A549 (cell line): Measurements from ENCODE around the gene A2ML1.

Source experiments
- CEBPB ChIP-seq, 2 experiments: fragments of >200 bp in 1 of 2; sonication (Bioruptor Twin) in 1 of 2; formaldehyde crosslinking in 1 of 2; IDR thresholded peaks; 2 replicates each; pipeline ENCODE4 v1.6.1; 2012 to 2016
- EP300 ChIP-seq, 2 experiments: fragments of >200 bp; sonication (Bioruptor Twin); formaldehyde crosslinking; IDR thresholded peaks; 2 replicates in 1 of 2; 3 replicates in 1 of 2; pipeline ENCODE4 v1.6.1; 2016 to 2017
- ESRRA ChIP-seq: fragments of 150-350 bp; IDR thresholded peaks from 2 replicates; pipeline ENCODE4 v1.6.1; 2014; ENCODE audit warnings: mild to moderate bottlenecking, low read length, borderline replicate concordance
- KDM5A ChIP-seq: fragments of 200-600 bp; sonication (generic); IDR thresholded peaks from 2 replicates; pipeline ENCODE4 v1.6.1; 2016; ENCODE audit warnings: antibody characterized with exemption, mild to moderate bottlenecking
- MYC ChIP-seq: IDR thresholded peaks from 2 replicates; pipeline ENCODE4 v1.6.1; 2012; ENCODE audit warnings: mild to moderate bottlenecking, inconsistent platforms, low read length, improper control_type of control experiment, borderline replicate concordance
- NFE2L2 ChIP-seq: fragments of 150-350 bp; conservative IDR thresholded peaks from 2 replicates; pipeline ENCODE4 v1.6.1; 2014; ENCODE audit warnings: low read length
- POLR2A ChIP-seq: IDR thresholded peaks from 2 replicates; pipeline ENCODE4 v1.6.1; 2012; ENCODE audit warnings: mild to moderate bottlenecking, low read length
- RFX5 ChIP-seq: fragments of 450-650 bp; IDR thresholded peaks from 2 replicates; pipeline ENCODE4 v1.7.1; 2014; ENCODE audit warnings: antibody characterized with exemption, mild to moderate bottlenecking, moderate library complexity
- TF ChIP-seq, protein P1 (sequence below): fragments of >200 bp; sonication (Bioruptor Twin); formaldehyde crosslinking; IDR thresholded peaks from 3 replicates; pipeline ENCODE4 v1.5.1; 2016
- TF ChIP-seq, protein P2 (sequence below): fragments of 200-600 bp; sonication (generic); IDR thresholded peaks from 2 replicates; pipeline ENCODE4 v1.6.1; 2016; ENCODE audit warnings: antibody characterized with exemption, mild to moderate bottlenecking, moderate library complexity

DNA sequence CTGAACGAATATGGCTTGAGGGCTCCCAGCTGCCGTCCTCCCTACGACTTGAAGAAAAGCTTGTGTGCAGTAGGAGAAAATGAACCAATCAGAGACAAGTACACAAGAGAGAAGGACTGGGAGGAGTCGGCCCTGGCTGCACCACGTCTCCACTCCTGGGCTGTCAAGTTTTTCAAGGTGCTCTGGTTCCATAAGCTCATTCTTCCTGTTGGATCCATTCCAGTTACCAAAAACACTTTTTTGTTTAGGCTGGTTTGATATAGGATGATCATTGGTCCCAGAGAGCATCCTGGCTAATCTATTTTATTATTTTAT lies 2.8 kb upstream of the A2ML1 start:
- TF ChIP-seq EP300 (IDR thresholded peaks at IDR 0.05) (no peak), NFE2L2 (no peak), KDM5A (no peak), MYC (no peak), CEBPB (IDR thresholded peaks at IDR 0.05) (no peak), POLR2A (no peak), RFX5 (no peak), ESRRA (no peak)
- TF ChIP-seq, protein P1, sequence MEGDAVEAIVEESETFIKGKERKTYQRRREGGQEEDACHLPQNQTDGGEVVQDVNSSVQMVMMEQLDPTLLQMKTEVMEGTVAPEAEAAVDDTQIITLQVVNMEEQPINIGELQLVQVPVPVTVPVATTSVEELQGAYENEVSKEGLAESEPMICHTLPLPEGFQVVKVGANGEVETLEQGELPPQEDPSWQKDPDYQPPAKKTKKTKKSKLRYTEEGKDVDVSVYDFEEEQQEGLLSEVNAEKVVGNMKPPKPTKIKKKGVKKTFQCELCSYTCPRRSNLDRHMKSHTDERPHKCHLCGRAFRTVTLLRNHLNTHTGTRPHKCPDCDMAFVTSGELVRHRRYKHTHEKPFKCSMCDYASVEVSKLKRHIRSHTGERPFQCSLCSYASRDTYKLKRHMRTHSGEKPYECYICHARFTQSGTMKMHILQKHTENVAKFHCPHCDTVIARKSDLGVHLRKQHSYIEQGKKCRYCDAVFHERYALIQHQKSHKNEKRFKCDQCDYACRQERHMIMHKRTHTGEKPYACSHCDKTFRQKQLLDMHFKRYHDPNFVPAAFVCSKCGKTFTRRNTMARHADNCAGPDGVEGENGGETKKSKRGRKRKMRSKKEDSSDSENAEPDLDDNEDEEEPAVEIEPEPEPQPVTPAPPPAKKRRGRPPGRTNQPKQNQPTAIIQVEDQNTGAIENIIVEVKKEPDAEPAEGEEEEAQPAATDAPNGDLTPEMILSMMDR, result no peak
- TF ChIP-seq, protein P2, sequence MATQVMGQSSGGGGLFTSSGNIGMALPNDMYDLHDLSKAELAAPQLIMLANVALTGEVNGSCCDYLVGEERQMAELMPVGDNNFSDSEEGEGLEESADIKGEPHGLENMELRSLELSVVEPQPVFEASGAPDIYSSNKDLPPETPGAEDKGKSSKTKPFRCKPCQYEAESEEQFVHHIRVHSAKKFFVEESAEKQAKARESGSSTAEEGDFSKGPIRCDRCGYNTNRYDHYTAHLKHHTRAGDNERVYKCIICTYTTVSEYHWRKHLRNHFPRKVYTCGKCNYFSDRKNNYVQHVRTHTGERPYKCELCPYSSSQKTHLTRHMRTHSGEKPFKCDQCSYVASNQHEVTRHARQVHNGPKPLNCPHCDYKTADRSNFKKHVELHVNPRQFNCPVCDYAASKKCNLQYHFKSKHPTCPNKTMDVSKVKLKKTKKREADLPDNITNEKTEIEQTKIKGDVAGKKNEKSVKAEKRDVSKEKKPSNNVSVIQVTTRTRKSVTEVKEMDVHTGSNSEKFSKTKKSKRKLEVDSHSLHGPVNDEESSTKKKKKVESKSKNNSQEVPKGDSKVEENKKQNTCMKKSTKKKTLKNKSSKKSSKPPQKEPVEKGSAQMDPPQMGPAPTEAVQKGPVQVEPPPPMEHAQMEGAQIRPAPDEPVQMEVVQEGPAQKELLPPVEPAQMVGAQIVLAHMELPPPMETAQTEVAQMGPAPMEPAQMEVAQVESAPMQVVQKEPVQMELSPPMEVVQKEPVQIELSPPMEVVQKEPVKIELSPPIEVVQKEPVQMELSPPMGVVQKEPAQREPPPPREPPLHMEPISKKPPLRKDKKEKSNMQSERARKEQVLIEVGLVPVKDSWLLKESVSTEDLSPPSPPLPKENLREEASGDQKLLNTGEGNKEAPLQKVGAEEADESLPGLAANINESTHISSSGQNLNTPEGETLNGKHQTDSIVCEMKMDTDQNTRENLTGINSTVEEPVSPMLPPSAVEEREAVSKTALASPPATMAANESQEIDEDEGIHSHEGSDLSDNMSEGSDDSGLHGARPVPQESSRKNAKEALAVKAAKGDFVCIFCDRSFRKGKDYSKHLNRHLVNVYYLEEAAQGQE, result no peak
